H1 (cell line): ENCODE results near the gene DEGS2. TPM values are rescaled to one million over a fixed set of nuclear protein-coding genes. Genes with fewer than 3 reads are reported as not detected.

Experiments
- CTCF ChIA-PET: fragments of 300-600 bp; sonication (Branson Sonifier 250); formaldehyde crosslinking; loops from one replicate; lab custom pipeline; 2021; ENCODE audit not compliant: partially characterized antibody; lab: Charles Lee
- POLR2A ChIA-PET: fragments of 300-600 bp; sonication (Branson Sonifier 250); formaldehyde crosslinking; loops from one replicate; lab custom pipeline; 2021; ENCODE audit warnings: inconsistent platforms; ENCODE audit not compliant: partially characterized antibody; lab: Charles Lee
- DNase-seq, 2 experiments: peaks; one replicate each; pipeline versions ENCODE4 v3.0.0 to v3.0.0-alpha.2; 2010 to 2022; ENCODE audit warnings: low spot score in 2 of 2, low read depth in 1 of 2, mixed read lengths in 1 of 2
- FAIRE-seq: peaks from 2 replicates; lab custom pipeline; 2011; peaks lifted over from hg19 to GRCh38; lab: Jason Lieb, UNC
- H2AFZ ChIP-seq: 2 replicates; pipeline ENCODE4 v1.8.1; 2012; ENCODE audit warnings: low read length, inconsistent platforms
- H2AK5ac ChIP-seq: 2 replicates; pipeline ENCODE4 v1.6.1; 2013; ENCODE audit warnings: low read depth, low read length
- H2BK120ac ChIP-seq: replicated peaks from 2 replicates; pipeline ENCODE3; 2013; ENCODE audit warnings: low read depth, low read length, inconsistent platforms
- H2BK12ac ChIP-seq: 2 replicates; pipeline ENCODE4 v1.6.1; 2013; ENCODE audit warnings: low read depth, low read length
- H2BK15ac ChIP-seq: 2 replicates; pipeline ENCODE4 v1.6.1; 2013; ENCODE audit warnings: low read length
- H2BK20ac ChIP-seq: 2 replicates; pipeline ENCODE4 v1.6.1; 2013; ENCODE audit warnings: low read length
- H2BK5ac ChIP-seq: 2 replicates; pipeline ENCODE4 v1.6.1; 2013; ENCODE audit warnings: low read depth, low read length
- H3K14ac ChIP-seq: 2 replicates; pipeline ENCODE4 v1.6.1; 2013; ENCODE audit warnings: inconsistent platforms; ENCODE audit not compliant: insufficient read length
- H3K18ac ChIP-seq: 2 replicates; pipeline ENCODE4 v1.6.1; 2013; ENCODE audit warnings: low read length; ENCODE audit errors: extremely low read depth
- H3K23ac ChIP-seq: 2 replicates; pipeline ENCODE4 v1.6.1; 2013; ENCODE audit warnings: inconsistent platforms; ENCODE audit not compliant: insufficient read length
- H3K23me2 ChIP-seq: 2 replicates; pipeline ENCODE4 v1.6.1; 2013; ENCODE audit warnings: low read depth, low read length
- H3K27ac ChIP-seq: 2 replicates; pipeline ENCODE4 v1.6.1; 2011; ENCODE audit warnings: low read depth, low read length, inconsistent platforms
- H3K27me3 ChIP-seq, 4 experiments: replicated peaks in 1 of 4; 1 replicate in 1 of 4; 2 replicates in 3 of 4; pipeline versions ENCODE4 v1.6.1 to v1.8.1; 2011 to 2013; ENCODE audit warnings: low read length in 3 of 4, mild to moderate bottlenecking in 3 of 4, inconsistent platforms in 2 of 4, mixed read lengths in 2 of 4, moderate library complexity in 1 of 4; ENCODE audit not compliant: control insufficient read depth in 3 of 4, insufficient read depth in 3 of 4; ENCODE audit errors: extremely low read depth in 1 of 4
- H3K36me3 ChIP-seq, 4 experiments: 2 replicates each; pipeline versions ENCODE4 v1.6.1 to v1.8.1; 2011 to 2013; ENCODE audit warnings: mild to moderate bottlenecking in 4 of 4, low read length in 3 of 4, moderate library complexity in 2 of 4, control low read depth in 1 of 4, inconsistent platforms in 1 of 4; ENCODE audit not compliant: insufficient read depth in 4 of 4, control insufficient read depth in 2 of 4
- H3K4ac ChIP-seq: replicated peaks from 2 replicates; pipeline ENCODE3; 2013; ENCODE audit warnings: low read length, low read depth, mixed read lengths, inconsistent platforms; ENCODE audit not compliant: insufficient read length
- H3K4me1 ChIP-seq, 4 experiments: replicated peaks in 1 of 4; 1 replicate in 1 of 4; 2 replicates in 3 of 4; pipeline versions ENCODE4 v1.6.1 to v1.8.1; 2011 to 2013; ENCODE audit warnings: low read length in 3 of 4, inconsistent platforms in 2 of 4, mixed read lengths in 1 of 4; ENCODE audit not compliant: insufficient read depth in 4 of 4, control insufficient read depth in 3 of 4
- H3K4me2 ChIP-seq, 2 experiments: 2 replicates each; pipeline versions ENCODE4 v1.6.1 to v1.8.1; 2011 to 2013; ENCODE audit warnings: low read depth in 2 of 2, low read length in 2 of 2, control low read depth in 1 of 2, inconsistent platforms in 1 of 2, mild to moderate bottlenecking in 1 of 2; ENCODE audit not compliant: insufficient read depth in 1 of 2
- H3K4me3 ChIP-seq, 4 experiments: fragments of 200-600, 300-600 bp in 1 of 4; sonication (generic), shearing (Covaris generic), sonication (Bioruptor Twin) in 1 of 4; 2 replicates each; pipeline versions ENCODE4 v1.5.1 to v1.8.1; 2011 to 2016; ENCODE audit warnings: low read length in 4 of 4, low read depth in 3 of 4, control low read depth in 2 of 4, inconsistent platforms in 2 of 4, mild to moderate bottlenecking in 2 of 4, mixed read lengths in 1 of 4, moderate library complexity in 1 of 4; ENCODE audit not compliant: insufficient read depth in 2 of 4; ENCODE audit errors: extremely low read depth in 1 of 4
- H3K56ac ChIP-seq: replicated peaks from 2 replicates; pipeline ENCODE3; 2013; ENCODE audit warnings: low read depth, mild to moderate bottlenecking, mixed read lengths, low read length, inconsistent platforms; ENCODE audit not compliant: insufficient read length
- H3K79me1 ChIP-seq: 2 replicates; pipeline ENCODE4 v1.6.1; 2013; ENCODE audit warnings: low read depth, low read length, control low read depth
- H3K79me2 ChIP-seq, 2 experiments: 2 replicates each; pipeline versions ENCODE4 v1.6.1 to v1.8.1; 2012 to 2013; ENCODE audit warnings: low read length in 2 of 2, mild to moderate bottlenecking in 2 of 2, inconsistent platforms in 1 of 2; ENCODE audit not compliant: insufficient read depth in 2 of 2, control insufficient read depth in 1 of 2
- H3K9ac ChIP-seq, 4 experiments: replicated peaks in 1 of 4; 1 replicate in 1 of 4; 2 replicates in 3 of 4; pipeline versions ENCODE4 v1.6.1 to v1.8.1; 2011 to 2013; ENCODE audit warnings: low read depth in 3 of 4, low read length in 3 of 4, control low read depth in 2 of 4, mild to moderate bottlenecking in 2 of 4, moderate library complexity in 2 of 4, inconsistent platforms in 1 of 4; ENCODE audit errors: extremely low read depth in 1 of 4
- H3K9me3 ChIP-seq, 2 experiments: 2 replicates each; pipeline versions ENCODE4 v1.6.1 to v1.8.1; 2012 to 2013; ENCODE audit warnings: mild to moderate bottlenecking in 2 of 2, moderate library complexity in 2 of 2, control low read depth in 1 of 2, inconsistent platforms in 1 of 2, low read depth in 1 of 2, low read length in 1 of 2, mixed read lengths in 1 of 2; ENCODE audit not compliant: insufficient read depth in 2 of 2
- H4K20me1 ChIP-seq, 2 experiments: replicated peaks in 1 of 2; 2 replicates each; pipeline versions ENCODE3 to v1.8.1; 2011 to 2013; ENCODE audit warnings: inconsistent platforms in 2 of 2, low read length in 2 of 2, mild to moderate bottlenecking in 1 of 2; ENCODE audit not compliant: insufficient read depth in 2 of 2, control insufficient read depth in 1 of 2
- H4K5ac ChIP-seq: 2 replicates; pipeline ENCODE4 v1.6.1; 2013; ENCODE audit warnings: low read length, low read depth, mixed read lengths, inconsistent platforms; ENCODE audit not compliant: insufficient read length
- H4K8ac ChIP-seq: 2 replicates; pipeline ENCODE4 v1.8.0; 2013; ENCODE audit warnings: mild to moderate bottlenecking, moderate library complexity, low read length, inconsistent platforms; ENCODE audit not compliant: insufficient read depth; ENCODE audit errors: extremely low read depth
- H4K91ac ChIP-seq: replicated peaks from 2 replicates; pipeline ENCODE3; 2013; ENCODE audit warnings: low read length, mixed read lengths, inconsistent platforms; ENCODE audit not compliant: insufficient read length
- EZH2 ChIP-seq: fragments of 200-600 bp; sonication (generic); IDR thresholded peaks from 2 replicates; pipeline ENCODE4 v1.7.1; 2012; ENCODE audit warnings: low read depth, mild to moderate bottlenecking, moderate library complexity, low read length, inconsistent platforms; ENCODE audit not compliant: severe bottlenecking
- KDM4A ChIP-seq: IDR thresholded peaks from one replicate; pipeline ENCODE4 v1.7.1; 2012; ENCODE audit warnings: low read depth, mild to moderate bottlenecking, moderate library complexity, low read length, inconsistent platforms; ENCODE audit not compliant: severe bottlenecking
- NRF1 ChIP-seq: IDR thresholded peaks from 2 replicates; pipeline ENCODE4 v1.6.1; 2011; ENCODE audit warnings: mild to moderate bottlenecking, low read depth, low read length, improper control_type of control experiment
- RAD21 ChIP-seq, 2 experiments: IDR thresholded peaks in 1 of 2; conservative IDR thresholded peaks in 1 of 2; 2 replicates each; pipeline ENCODE4 v1.6.1; 2011; ENCODE audit warnings: low read depth in 2 of 2, low read length in 2 of 2, improper control_type of control experiment in 1 of 2, inconsistent platforms in 1 of 2, mild to moderate bottlenecking in 1 of 2, moderate library complexity in 1 of 2
- SP4 ChIP-seq: IDR thresholded peaks from 2 replicates; pipeline ENCODE4 v1.6.1; 2012; ENCODE audit warnings: low read length, inconsistent platforms
- SUZ12 ChIP-seq: fragments of 200-600 bp; sonication (generic); IDR thresholded peaks from 2 replicates; pipeline ENCODE4 v1.6.1; 2012; ENCODE audit warnings: mild to moderate bottlenecking, inconsistent platforms, low read length, moderate library complexity, mixed read lengths
- TBP ChIP-seq: IDR thresholded peaks from 2 replicates; pipeline ENCODE4 v1.6.1; 2011; ENCODE audit warnings: low read depth, low read length, improper control_type of control experiment
- WGBS, 2 experiments: shearing (Covaris generic) in 1 of 2; methylation state at CpG; one replicate each; pipeline versions ENCODE4 v1.1.6 to v1.1.7; 2013 to 2015; ENCODE audit warnings: low lambda C conversion rate in 2 of 2, mixed read lengths in 2 of 2, inconsistent platforms in 1 of 2, low coverage in 1 of 2, missing lambda C conversion rate in 1 of 2; ENCODE audit not compliant: insufficient replicate concordance in 2 of 2, insufficient coverage in 1 of 2, insufficient read length in 1 of 2; ENCODE audit errors: extremely low coverage in 1 of 2, missing lambda C conversion rate in 1 of 2; 5-methylcytosine and 5-hydroxymethylcytosine counted together
- polyA plus RNA-seq, 7 experiments: library from polyadenylated mRNA; depleted of rRNA in 3 of 7; stranded (reverse) in 5 of 7; unstranded in 2 of 7; fragments of >200 nt in 5 of 7; fragments of 200-250 nt in 2 of 7; gene quantifications; 1 replicate in 5 of 7; 2 replicates in 1 of 7; 4 replicates in 1 of 7; pipeline versions ENCODE4 v1.2.1 to v1.2.3, GENCODE V29; 2011 to 2013; ENCODE audit warnings: missing spikeins in 2 of 7, mixed read lengths in 2 of 7
- total RNA-seq: library from RNA; stranded (reverse); fragmentation: NEBNext Ultra II Directional; extraction: Animal tissue kit (Norgen Biotek cat#: 25700); gene quantifications from 2 replicates; pipeline ENCODE4 v1.2.1, GENCODE V29; 2021
- TF ChIP-seq, protein P1 (sequence below): IDR thresholded peaks from 2 replicates; pipeline ENCODE4 v1.6.1; 2012; ENCODE audit warnings: inconsistent platforms
- TF ChIP-seq, protein P2 (sequence below), 3 experiments: IDR thresholded peaks; 1 replicate in 2 of 3; 2 replicates in 1 of 3; pipeline versions ENCODE4 v1.5.1 to v1.6.1; 2011; ENCODE audit warnings: low read length in 3 of 3, mild to moderate bottlenecking in 3 of 3, inconsistent platforms in 2 of 3, low read depth in 1 of 3, moderate library complexity in 1 of 3; ENCODE audit not compliant: insufficient read depth in 1 of 3; ENCODE audit errors: control extremely low read depth in 1 of 3

DEGS2 gene
- total and polyA plus RNA-seq, 2 of the 8 experiments (the other 6 are each of a cell fraction or from before 2014, with no cell fraction given): 0.61 to 0.82 TPM

DNA sequence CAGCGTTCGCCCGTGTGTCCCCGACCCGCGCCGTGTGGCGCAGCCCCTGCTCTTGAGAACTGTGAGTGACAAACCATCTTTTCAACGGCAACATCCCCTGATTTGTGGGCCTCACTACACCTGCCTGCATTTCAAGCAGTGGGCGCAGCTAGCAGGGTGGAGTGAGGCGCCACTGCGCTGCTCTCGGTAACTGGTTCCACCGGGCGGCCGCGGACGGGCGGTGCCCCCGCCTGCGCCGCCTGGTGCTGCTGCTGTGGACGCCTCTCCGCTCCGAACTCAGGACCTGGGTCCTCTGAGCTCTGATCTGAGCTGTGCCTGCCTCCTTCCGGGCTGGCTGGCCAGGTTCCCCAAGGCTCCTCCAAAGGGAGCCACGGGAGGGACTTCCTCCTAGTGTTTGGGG is 5.9 kb upstream of the DEGS2 start:
- 0 out of 2 replicates have a peak overlapping the region, but pooled peaks have one; percentile 60 for H2BK12ac ChIP-seq
- no peaks in the 10 kb centered on the region for H3K9me3 ChIP-seq
- FAIRE-seq: no peak
- H2AFZ ChIP-seq: peak overlapping the region; percentile 60
- no peak overlapping the region for H2BK20ac ChIP-seq
- peak overlapping the region; percentile 34 to 67 for H3K4me2 ChIP-seq
- POLR2A ChIA-PET: interaction anchor here (0.5 kb wide), 1 partner anchor 22 kb away, joined by 3 read pairs; no protein-coding TSS in a partner anchor
- H3K56ac ChIP-seq: no peak overlapping the region
- TF ChIP-seq, protein P1, sequence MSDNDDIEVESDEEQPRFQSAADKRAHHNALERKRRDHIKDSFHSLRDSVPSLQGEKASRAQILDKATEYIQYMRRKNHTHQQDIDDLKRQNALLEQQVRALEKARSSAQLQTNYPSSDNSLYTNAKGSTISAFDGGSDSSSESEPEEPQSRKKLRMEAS: peak; percentile 27; the same call in 1 of the 2 replicates
- TF ChIP-seq SP4: no peak
- peak in 1 of 2 experiments; percentile 28; a peak in 1 of 4 replicates for TF ChIP-seq RAD21 (IDR thresholded peaks at IDR 0.05 in 1 of 2, conservative IDR thresholded peaks at IDR 0.05 in 1 of 2; ENCODE audit: low read depth in 2 of 2, low read length in 2 of 2)
- no peak for TF ChIP-seq NRF1
- peak; percentile 41 for TF ChIP-seq KDM4A
- TF ChIP-seq SUZ12: 0 out of 2 replicates have a peak, but pooled peaks have one; percentile 15
- TF ChIP-seq, protein P2, sequence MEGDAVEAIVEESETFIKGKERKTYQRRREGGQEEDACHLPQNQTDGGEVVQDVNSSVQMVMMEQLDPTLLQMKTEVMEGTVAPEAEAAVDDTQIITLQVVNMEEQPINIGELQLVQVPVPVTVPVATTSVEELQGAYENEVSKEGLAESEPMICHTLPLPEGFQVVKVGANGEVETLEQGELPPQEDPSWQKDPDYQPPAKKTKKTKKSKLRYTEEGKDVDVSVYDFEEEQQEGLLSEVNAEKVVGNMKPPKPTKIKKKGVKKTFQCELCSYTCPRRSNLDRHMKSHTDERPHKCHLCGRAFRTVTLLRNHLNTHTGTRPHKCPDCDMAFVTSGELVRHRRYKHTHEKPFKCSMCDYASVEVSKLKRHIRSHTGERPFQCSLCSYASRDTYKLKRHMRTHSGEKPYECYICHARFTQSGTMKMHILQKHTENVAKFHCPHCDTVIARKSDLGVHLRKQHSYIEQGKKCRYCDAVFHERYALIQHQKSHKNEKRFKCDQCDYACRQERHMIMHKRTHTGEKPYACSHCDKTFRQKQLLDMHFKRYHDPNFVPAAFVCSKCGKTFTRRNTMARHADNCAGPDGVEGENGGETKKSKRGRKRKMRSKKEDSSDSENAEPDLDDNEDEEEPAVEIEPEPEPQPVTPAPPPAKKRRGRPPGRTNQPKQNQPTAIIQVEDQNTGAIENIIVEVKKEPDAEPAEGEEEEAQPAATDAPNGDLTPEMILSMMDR (IDR thresholded peaks at IDR 0.05; ENCODE audit: control extremely low read depth in 1 of 3, insufficient read depth in 1 of 3, low read depth in 1 of 3, low read length in 3 of 3): peak in 2 of 3 experiments; percentile 18 to 39; a peak in 3 of 4 replicates
- TF ChIP-seq EZH2: peak; percentile 36
- 0 out of 2 replicates have a peak, but pooled peaks have one; percentile 41 for TF ChIP-seq TBP
- peaks cover 18% of the 10 kb centered on the region; the same call in 1 of the 2 replicates for H3K23me2 ChIP-seq
- peaks cover 0 to 5% of the 10 kb centered on the region in 2 experiments for H4K20me1 ChIP-seq
- no peak overlapping the region for H2BK120ac ChIP-seq
- H3K79me2 ChIP-seq: no peaks in the 10 kb centered on the region
- H3K23ac ChIP-seq: no peak overlapping the region
- H2AK5ac ChIP-seq: no peak overlapping the region
- H3K14ac ChIP-seq: no peak overlapping the region
- H2BK15ac ChIP-seq: peak overlapping the region; percentile 61; the same call in 1 of the 2 replicates
- H3K79me1 ChIP-seq: no peaks in the 10 kb centered on the region
- no peak overlapping the region for H4K91ac ChIP-seq
- CTCF ChIA-PET: interaction anchor here (0.6 to 1.8 kb wide), 4 partner anchors 10 to 1768 kb away, joined by 3 to 7 read pairs (median 6); no protein-coding TSS in a partner anchor
- H3K4ac ChIP-seq: no peak overlapping the region
- H3K27me3 ChIP-seq: peaks cover 4 to 22% (median 21%) of the 10 kb centered on the region in 4 experiments
- H3K4me1 ChIP-seq: peaks cover 0 to 8% (median 1%) of the 10 kb centered on the region in 4 experiments; a peak in 4 of 7 replicates
- no peak overlapping the region for H4K5ac ChIP-seq
- H3K9ac ChIP-seq: peak overlapping the region in 1 of 4 experiments; percentile 6; a peak in 2 of 7 replicates
- H3K4me3 ChIP-seq: peak overlapping the region in 3 of 4 experiments; percentile 5 to 52 (median 19); a peak in 7 of 8 replicates
- DNase-seq: peak in 1 of 2 experiments; percentile 78
- H4K8ac ChIP-seq: peak overlapping the region; percentile 54
- H3K18ac ChIP-seq: no peak overlapping the region
- H3K36me3 ChIP-seq: no peaks in the 10 kb centered on the region
- no peak overlapping the region for H2BK5ac ChIP-seq
- WGBS, 2 experiments: 43% methylated on average over 19 of the region's 27 CpGs; no CpG with 5 or more reads in 1 of the 2 experiments
- H3K27ac ChIP-seq: no peak overlapping the region
